ENCODE results near the gene NTMT1.

DNA sequence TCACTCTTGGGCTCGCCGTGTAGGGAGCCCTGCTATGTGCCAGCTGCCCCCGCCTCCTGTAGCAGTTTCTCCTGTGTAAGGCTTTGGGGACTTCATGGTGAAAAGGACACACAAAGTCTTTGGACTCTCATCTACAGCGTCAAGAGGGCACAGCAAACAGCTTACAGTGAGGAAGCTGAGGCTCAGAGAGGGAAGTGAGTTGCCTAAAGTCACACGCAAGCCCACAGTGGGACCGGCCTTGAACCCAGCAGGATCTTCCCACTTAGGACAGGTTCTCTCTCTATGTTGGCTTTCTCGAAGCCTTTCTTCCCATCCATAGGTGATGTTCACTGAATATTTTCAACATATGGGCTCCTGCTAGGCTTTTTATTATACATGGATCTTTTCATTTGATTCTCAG, 29.7 kb downstream of the NTMT1 start:
- no peak for TF ChIP-seq EP300 (IDR thresholded peaks at IDR 0.05)
- no peak for TF ChIP-seq POLR2A (IDR thresholded peaks at IDR 0.05)
- TF ChIP-seq, protein P1, sequence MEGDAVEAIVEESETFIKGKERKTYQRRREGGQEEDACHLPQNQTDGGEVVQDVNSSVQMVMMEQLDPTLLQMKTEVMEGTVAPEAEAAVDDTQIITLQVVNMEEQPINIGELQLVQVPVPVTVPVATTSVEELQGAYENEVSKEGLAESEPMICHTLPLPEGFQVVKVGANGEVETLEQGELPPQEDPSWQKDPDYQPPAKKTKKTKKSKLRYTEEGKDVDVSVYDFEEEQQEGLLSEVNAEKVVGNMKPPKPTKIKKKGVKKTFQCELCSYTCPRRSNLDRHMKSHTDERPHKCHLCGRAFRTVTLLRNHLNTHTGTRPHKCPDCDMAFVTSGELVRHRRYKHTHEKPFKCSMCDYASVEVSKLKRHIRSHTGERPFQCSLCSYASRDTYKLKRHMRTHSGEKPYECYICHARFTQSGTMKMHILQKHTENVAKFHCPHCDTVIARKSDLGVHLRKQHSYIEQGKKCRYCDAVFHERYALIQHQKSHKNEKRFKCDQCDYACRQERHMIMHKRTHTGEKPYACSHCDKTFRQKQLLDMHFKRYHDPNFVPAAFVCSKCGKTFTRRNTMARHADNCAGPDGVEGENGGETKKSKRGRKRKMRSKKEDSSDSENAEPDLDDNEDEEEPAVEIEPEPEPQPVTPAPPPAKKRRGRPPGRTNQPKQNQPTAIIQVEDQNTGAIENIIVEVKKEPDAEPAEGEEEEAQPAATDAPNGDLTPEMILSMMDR (IDR thresholded peaks at IDR 0.05) = no peak

Data from ovary (tissue), 3 donors.